CD4-positive, alpha-beta T cell (primary cell): ENCODE data around the gene CAPN15. TPM values are rescaled to one million over a fixed set of nuclear protein-coding genes. Genes with fewer than 3 reads are reported as not detected.

ENCODE experiments used
- ATAC-seq: fragments of 200-7000 bp; cut with Tn5 transposase; one replicate; pipeline ENCODE4 v1.10.0; 2022; ENCODE audit warnings: mild to moderate bottlenecking; ENCODE audit not compliant: poor library complexity
- CTCF ChIA-PET: fragments of 350-600 bp; sonication (Branson Sonifier 250); formaldehyde crosslinking; loops from one replicate; lab custom pipeline; 2021; ENCODE audit warnings: antibody characterized with exemption, inconsistent platforms; lab: Charles Lee
- POLR2A ChIA-PET: fragments of 350-600 bp; sonication (Branson Sonifier 250); formaldehyde crosslinking; loops from one replicate; lab custom pipeline; 2021; ENCODE audit warnings: antibody characterized with exemption, inconsistent platforms; lab: Charles Lee
- DNase-seq, 14 experiments: peaks; one replicate each; pipeline ENCODE4 v3.0.0-alpha.2; 2013 to 2020; ENCODE audit warnings: mixed read lengths in 2 of 14
- H3K27ac ChIP-seq, 2 donors: one replicate each; pipeline versions ENCODE4 v1.5.1 to v1.7.0; 2013; ENCODE audit warnings: low read length in 2 of 2, low read depth in 1 of 2, mild to moderate bottlenecking in 1 of 2
- H3K27me3 ChIP-seq, 2 experiments: 1 replicate in 1 of 2; 2 replicates in 1 of 2; pipeline versions ENCODE4 v1.6.1 to v1.7.0; 2013; ENCODE audit warnings: low read length in 2 of 2, control low read depth in 1 of 2, mild to moderate bottlenecking in 1 of 2, moderate library complexity in 1 of 2; ENCODE audit not compliant: insufficient read depth in 2 of 2, control insufficient read depth in 1 of 2
- H3K36me3 ChIP-seq: one replicate; pipeline ENCODE4 v1.6.1; 2013; ENCODE audit warnings: low read length, control low read depth; ENCODE audit not compliant: insufficient read depth
- H3K4me1 ChIP-seq: one replicate; pipeline ENCODE4 v1.6.1; 2013; ENCODE audit warnings: low read length, control low read depth; ENCODE audit not compliant: insufficient read depth
- H3K4me3 ChIP-seq: one replicate; pipeline ENCODE4 v1.5.1; 2013; ENCODE audit warnings: mild to moderate bottlenecking, low read length, moderate library complexity
- H3K9me3 ChIP-seq, 2 experiments: 1 replicate in 1 of 2; 2 replicates in 1 of 2; pipeline versions ENCODE4 v1.6.1 to v1.7.0; 2013; ENCODE audit warnings: low read length in 2 of 2, mild to moderate bottlenecking in 2 of 2, control low read depth in 1 of 2, moderate library complexity in 1 of 2; ENCODE audit not compliant: control insufficient read depth in 1 of 2, insufficient read depth in 1 of 2
- H3K27ac Mint-ChIP-seq: one replicate; pipeline ENCODE4 v1.8.0; 2020; ENCODE audit warnings: mixed read lengths
- H3K27me3 Mint-ChIP-seq: one replicate; pipeline ENCODE4 v1.8.0; 2021; ENCODE audit warnings: mixed read lengths
- H3K36me3 Mint-ChIP-seq: one replicate; pipeline ENCODE4 v1.8.0; 2021; ENCODE audit warnings: low read depth, mixed read lengths
- H3K4me1 Mint-ChIP-seq: one replicate; pipeline ENCODE4 v1.8.0; 2021; ENCODE audit warnings: low read depth, mixed read lengths
- H3K4me3 Mint-ChIP-seq: one replicate; pipeline ENCODE4 v1.8.0; 2020; ENCODE audit warnings: mild to moderate bottlenecking, mixed read lengths
- H3K9me3 Mint-ChIP-seq: one replicate; pipeline ENCODE4 v1.8.0; 2020; ENCODE audit warnings: mixed read lengths
- intact Hi-C, 2 experiments: fragments of 100-400 bp; cut with DNase I in 1 of 2; cut with micrococcal nuclease in 1 of 2; formaldehyde crosslinking; loops; one replicate each; pipeline versions ENCODE4 v1.15.1 to v1.9.0; 2023 to 2025; cut with DNase I, micrococcal nuclease
- total RNA-seq, 174 experiments: library from RNA in 2 of 174; stranded (reverse) in 2 of 174; gene quantifications; one replicate each; pipeline ENCODE4 v1.2.3 and lab custom pipeline; 2021 to 2026
- TF ChIP-seq, protein P1 (sequence below): fragments of 200-600 bp; IDR thresholded peaks from one replicate; pipeline ENCODE4 v1.8.0; 2022; ENCODE audit warnings: antibody characterized with exemption, mild to moderate bottlenecking

The CAPN15 gene
- total RNA-seq, 2 experiments from 2014 or later = 35.5 to 36.9 TPM

DNA sequence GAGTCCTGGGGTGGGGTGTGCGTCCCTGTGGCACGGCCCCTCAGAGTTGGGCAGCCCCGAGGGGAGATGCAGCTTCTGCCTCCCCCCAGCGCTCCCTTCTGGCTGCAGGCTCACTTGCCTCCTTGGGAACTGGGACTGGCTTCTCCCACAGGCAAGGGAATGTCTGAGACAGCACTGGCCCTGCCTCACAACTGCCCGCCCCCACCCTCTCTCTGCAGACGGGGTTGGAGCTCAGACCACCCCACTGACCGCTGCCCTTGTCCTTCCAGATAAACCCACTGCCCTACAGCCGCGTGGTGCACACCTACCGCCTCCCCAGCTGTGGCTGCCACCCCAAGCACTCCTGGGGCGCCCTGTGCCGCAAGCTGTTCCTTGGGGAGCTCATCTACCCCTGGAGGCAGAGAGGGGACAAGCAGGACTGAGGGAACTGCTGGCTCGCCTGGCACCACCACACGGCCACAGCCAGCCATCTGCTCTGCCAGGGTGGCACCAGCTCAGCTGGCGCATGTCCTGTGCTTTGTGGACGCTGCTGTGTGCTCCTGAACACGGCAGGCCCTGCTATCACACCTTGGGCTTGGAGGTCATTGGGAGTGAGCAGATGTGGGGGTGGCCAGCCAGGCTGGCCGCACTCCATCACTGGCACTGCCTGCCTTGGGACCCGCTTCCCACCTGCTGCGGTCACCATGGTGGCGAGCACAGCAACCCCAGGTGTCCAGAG, 55.3 kb downstream of the CAPN15 start:
- POLR2A ChIA-PET = no interaction called here
- no peak for ATAC-seq

DNA sequence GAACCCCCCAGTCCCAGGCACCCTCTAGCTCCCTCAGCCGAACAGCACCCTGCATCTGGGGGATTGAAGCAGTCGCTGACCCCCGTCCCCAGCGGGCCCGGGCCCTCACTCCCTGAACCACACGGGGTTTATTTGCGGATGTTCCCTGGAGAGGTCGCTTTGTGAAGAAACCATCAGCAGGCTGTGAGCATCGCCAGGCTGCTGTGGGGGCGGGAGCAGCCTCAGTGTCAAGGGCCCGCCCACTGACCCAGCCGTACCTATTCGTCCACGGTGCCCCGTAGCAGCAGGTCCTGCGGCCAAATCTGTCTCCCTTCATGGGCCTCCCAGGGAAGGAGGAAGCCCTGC, 55.9 kb downstream of the CAPN15 start:
- ATAC-seq = no peak
- ChIA-PET CTCF (interaction anchor here (0.6 kb wide), 1 partner anchor 17 kb away, joined by 3 read pairs; no protein-coding TSS in a partner anchor), POLR2A (no interaction called here)
- no peak overlapping the region for H3K4me3 Mint-ChIP-seq
- Histone ChIP-seq H3K36me3 (no peaks in the 10 kb centered on the region), H3K27ac (no peak overlapping the region), H3K4me1 (peaks cover 19% of the 10 kb centered on the region), H3K4me3 (no peak overlapping the region), H3K9me3 (no peaks in the 10 kb centered on the region), H3K27me3 (no peaks in the 10 kb centered on the region)
- TF ChIP-seq, protein P1, sequence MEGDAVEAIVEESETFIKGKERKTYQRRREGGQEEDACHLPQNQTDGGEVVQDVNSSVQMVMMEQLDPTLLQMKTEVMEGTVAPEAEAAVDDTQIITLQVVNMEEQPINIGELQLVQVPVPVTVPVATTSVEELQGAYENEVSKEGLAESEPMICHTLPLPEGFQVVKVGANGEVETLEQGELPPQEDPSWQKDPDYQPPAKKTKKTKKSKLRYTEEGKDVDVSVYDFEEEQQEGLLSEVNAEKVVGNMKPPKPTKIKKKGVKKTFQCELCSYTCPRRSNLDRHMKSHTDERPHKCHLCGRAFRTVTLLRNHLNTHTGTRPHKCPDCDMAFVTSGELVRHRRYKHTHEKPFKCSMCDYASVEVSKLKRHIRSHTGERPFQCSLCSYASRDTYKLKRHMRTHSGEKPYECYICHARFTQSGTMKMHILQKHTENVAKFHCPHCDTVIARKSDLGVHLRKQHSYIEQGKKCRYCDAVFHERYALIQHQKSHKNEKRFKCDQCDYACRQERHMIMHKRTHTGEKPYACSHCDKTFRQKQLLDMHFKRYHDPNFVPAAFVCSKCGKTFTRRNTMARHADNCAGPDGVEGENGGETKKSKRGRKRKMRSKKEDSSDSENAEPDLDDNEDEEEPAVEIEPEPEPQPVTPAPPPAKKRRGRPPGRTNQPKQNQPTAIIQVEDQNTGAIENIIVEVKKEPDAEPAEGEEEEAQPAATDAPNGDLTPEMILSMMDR = no peak
- H3K36me3 Mint-ChIP-seq = no peaks in the 10 kb centered on the region
- no peak for DNase-seq
- H3K4me1 Mint-ChIP-seq = no peaks in the 10 kb centered on the region
- no peaks in the 10 kb centered on the region for H3K27me3 Mint-ChIP-seq
- no peaks in the 10 kb centered on the region for H3K9me3 Mint-ChIP-seq
- intact Hi-C loops = no loop called here
- H3K27ac Mint-ChIP-seq = no peak overlapping the region

More for the DNA sequence above, 55.3 kb downstream of the CAPN15 start:
- H3K27me3 ChIP-seq = no peaks in the 10 kb centered on the region
- Mint-ChIP-seq H3K27ac (no peak overlapping the region), H3K27me3 (no peaks in the 10 kb centered on the region), H3K4me3 (no peak overlapping the region), H3K36me3 (no peaks in the 10 kb centered on the region), H3K9me3 (no peaks in the 10 kb centered on the region), H3K4me1 (no peaks in the 10 kb centered on the region)
- no peak overlapping the region for H3K27ac ChIP-seq
- TF ChIP-seq, protein P1 = no peak
- H3K4me3 ChIP-seq = no peak overlapping the region
- CTCF ChIA-PET = no interaction called here
- H3K36me3 ChIP-seq = no peaks in the 10 kb centered on the region
- H3K4me1 ChIP-seq = peaks cover 12% of the 10 kb centered on the region
- DNase-seq = no peak
- no peaks in the 10 kb centered on the region for H3K9me3 ChIP-seq
- intact Hi-C loops = no loop called here

DNA sequence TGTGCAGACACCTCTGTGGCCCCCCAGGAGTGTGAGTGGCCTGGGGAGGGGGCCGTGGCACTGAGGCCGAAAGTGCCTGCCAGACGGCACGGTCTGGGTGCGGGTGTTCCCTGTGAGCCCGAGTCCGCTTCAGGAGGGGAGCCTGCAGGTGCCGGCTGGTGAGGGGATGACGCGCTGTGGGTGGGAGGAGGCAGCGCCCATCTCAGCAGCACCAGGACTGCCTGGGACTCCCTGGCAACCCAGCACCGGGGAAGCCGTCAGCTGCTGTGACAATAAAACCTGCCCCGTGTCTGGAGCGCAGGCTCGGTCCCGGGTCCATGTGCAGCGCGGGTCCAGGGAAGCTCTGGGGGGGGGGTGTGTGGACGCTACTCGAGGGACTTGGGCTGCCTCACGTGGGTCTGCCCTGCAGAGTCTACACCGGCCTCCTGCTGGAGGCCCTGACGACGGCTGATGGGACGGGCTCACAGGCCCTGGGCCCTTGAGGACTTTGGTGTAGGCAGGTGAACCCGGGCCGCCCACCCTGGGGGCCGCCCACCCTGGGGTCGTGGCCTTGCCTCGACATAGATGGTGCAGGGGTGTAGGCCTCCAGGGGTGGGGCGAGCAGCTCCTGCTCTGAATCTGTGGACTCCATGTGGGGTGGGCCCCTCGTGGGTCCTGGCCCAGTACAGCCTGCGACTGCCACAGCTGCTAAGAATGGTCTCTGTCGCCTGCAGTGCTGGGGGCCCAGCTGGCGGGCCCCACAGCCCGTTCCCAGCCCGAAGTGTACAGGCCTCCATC, 56.5 kb downstream of the CAPN15 start:
- ChIA-PET POLR2A (no interaction called here), CTCF (interaction anchor here (0.6 to 0.7 kb wide), 2 partner anchors 16 to 42 kb away, joined by 3 read pairs; no protein-coding TSS in a partner anchor)
- intact Hi-C loops = no loop called here
- H3K4me1 Mint-ChIP-seq = no peaks in the 10 kb centered on the region
- Histone ChIP-seq H3K27ac (no peak overlapping the region), H3K9me3 (no peaks in the 10 kb centered on the region), H3K27me3 (no peaks in the 10 kb centered on the region), H3K36me3 (no peaks in the 10 kb centered on the region), H3K4me1 (peaks cover 20% of the 10 kb centered on the region), H3K4me3 (no peak overlapping the region)
- ATAC-seq = no peak
- H3K9me3 Mint-ChIP-seq = no peaks in the 10 kb centered on the region
- H3K27ac Mint-ChIP-seq = no peak overlapping the region
- no peak overlapping the region for H3K4me3 Mint-ChIP-seq
- no peaks in the 10 kb centered on the region for H3K27me3 Mint-ChIP-seq
- TF ChIP-seq, protein P1 = no peak
- peaks cover 4% of the 10 kb centered on the region for H3K36me3 Mint-ChIP-seq
- DNase-seq = no peak
